Measurements from ENCODE around the gene F2. TPM values are rescaled to one million over a fixed set of nuclear protein-coding genes. Genes with fewer than 3 reads are reported as not detected.
"Not testable (repeated sequence)": the region's sequence is repeated elsewhere in the genome, so short reads cannot be mapped to it uniquely, and the experiment has no call there.

The F2 gene
- total and polyA plus RNA-seq, 2 of the 13 experiments (the other 11 are each of a cell fraction or from before 2014, with no cell fraction given) = 330 to 801 TPM

GRCh38 chr11:46706886-46707285, 12.1 kb upstream of the F2 start:
- FAIRE-seq = no peak
- in situ Hi-C loops (cut with HindIII; ENCODE audit: extremely low pct_ligation_motif_present, low pct_unique_long_range_greater_than_20kb) = no loop called here
- H3K36me3 ChIP-seq (replicated peaks in 1 of 2; ENCODE audit: control insufficient read depth in 1 of 2, insufficient read depth in 2 of 2, low read length in 2 of 2) = peaks cover 25 to 46% of the 10 kb centered on the region in 2 experiments

GRCh38 chr11:46709351-46709750, 9.7 kb upstream of the F2 start:
- H3K9ac ChIP-seq (ENCODE audit: insufficient read depth, low read depth, low read length); H4K20me1 ChIP-seq (ENCODE audit: insufficient read depth, low read length); H3K9me3 ChIP-seq (ENCODE audit: low read length); in situ Hi-C loops (cut with HindIII; ENCODE audit: extremely low pct_ligation_motif_present, low pct_unique_long_range_greater_than_20kb); H3K27ac ChIP-seq (ENCODE audit: extremely low read length, insufficient read depth, low read length); H3K79me2 ChIP-seq (ENCODE audit: insufficient read depth, low read length); H2AFZ ChIP-seq (ENCODE audit: low read length); H3K4me2 ChIP-seq (ENCODE audit: low read depth, low read length); CTCF ChIA-PET (ENCODE audit: low intra/inter-chr PET ratio, low total read pairs); intact Hi-C loops (cut with micrococcal nuclease; ENCODE audit: unreplicated experiment); FAIRE-seq; BruUV-seq (replicated peaks); ATAC-seq; H3K27me3 ChIP-seq (ENCODE audit: control insufficient read depth in 1 of 2, insufficient read depth in 2 of 2, low read length in 2 of 2); H3K4me3 ChIP-seq (replicated peaks in 1 of 3; ENCODE audit: insufficient read depth in 1 of 3, low read depth in 2 of 3, low read length in 3 of 3); DNase-seq (ENCODE audit: low spot score): not testable (repeated sequence)
- POLR2A ChIA-PET = interaction anchor here (1.5 to 1.7 kb wide), 2 partner anchors 9 to 10 kb away, joined by 9 to 11 read pairs; partner anchors contain the start of genes ARHGAP1, F2 and ZNF408
- peaks cover 31% of the 10 kb centered on the region for H3K4me1 ChIP-seq (ENCODE audit: insufficient read depth, low read length)
- WGBS (ENCODE audit: low lambda C conversion rate) = 96% methylated on average over 9 of the region's 9 CpGs
- TF ChIP-seq ZBTB33 (CRISPR knock-in tag; IDR thresholded peaks at IDR 0.05) = peak; percentile 49; the same call in 1 of the 2 replicates
- H3K36me3 ChIP-seq (replicated peaks in 1 of 2; ENCODE audit: control insufficient read depth in 1 of 2, insufficient read depth in 2 of 2, low read length in 2 of 2) = peaks cover 16 to 26% of the 10 kb centered on the region in 2 experiments; a peak in 4 of 5 replicates

More at GRCh38 chr11:46706886-46707285, 12.1 kb upstream of the F2 start:
- Histone ChIP-seq H3K79me2 (ENCODE audit: insufficient read depth, low read length) (peaks cover 16% of the 10 kb centered on the region), H3K27ac (ENCODE audit: extremely low read length, insufficient read depth, low read length) (no peak overlapping the region), H3K4me3 (replicated peaks in 1 of 3; ENCODE audit: insufficient read depth in 1 of 3, low read depth in 2 of 3, low read length in 3 of 3) (no peak overlapping the region), H3K4me1 (ENCODE audit: insufficient read depth, low read length) (peaks cover 30% of the 10 kb centered on the region), H4K20me1 (ENCODE audit: insufficient read depth, low read length) (no peaks in the 10 kb centered on the region), H3K9me3 (ENCODE audit: low read length) (no peaks in the 10 kb centered on the region), H2AFZ (ENCODE audit: low read length) (no peak overlapping the region), H3K4me2 (ENCODE audit: low read depth, low read length) (no peak overlapping the region), H3K27me3 (ENCODE audit: control insufficient read depth in 1 of 2, insufficient read depth in 2 of 2, low read length in 2 of 2) (no peaks in the 10 kb centered on the region), H3K9ac (ENCODE audit: insufficient read depth, low read depth, low read length) (no peak overlapping the region)
- WGBS (ENCODE audit: low lambda C conversion rate) = 86% methylated on average over 7 of the region's 7 CpGs
- ATAC-seq (no peak), DNase-seq (ENCODE audit: low spot score) (no peak)
- ChIA-PET POLR2A (interaction anchor here (11.5 kb wide), 1 partner anchor 12 kb away, joined by 272 read pairs; the partner anchor contains the start of gene F2), CTCF (ENCODE audit: low intra/inter-chr PET ratio, low total read pairs) (no interaction called here)
- intact Hi-C loops (cut with micrococcal nuclease; ENCODE audit: unreplicated experiment) = no loop called here
- TF ChIP-seq HNF4G (IDR thresholded peaks at IDR 0.05; ENCODE audit: borderline replicate concordance, low read depth, low read length) (no peak), HNF4G (CRISPR knock-in tag; IDR thresholded peaks at IDR 0.05; ENCODE audit: borderline replicate concordance, low read depth) (no peak), POLR2A (IDR thresholded peaks at IDR 0.05; ENCODE audit: insufficient read depth in 1 of 2, low read depth in 2 of 2, low read length in 2 of 2) (peak in 1 of 2 experiments; percentile 27; a peak in 1 of 4 replicates)
- BruUV-seq (replicated peaks) = no TSS peak
